ENCODE data around the gene APLP2.

DNA sequence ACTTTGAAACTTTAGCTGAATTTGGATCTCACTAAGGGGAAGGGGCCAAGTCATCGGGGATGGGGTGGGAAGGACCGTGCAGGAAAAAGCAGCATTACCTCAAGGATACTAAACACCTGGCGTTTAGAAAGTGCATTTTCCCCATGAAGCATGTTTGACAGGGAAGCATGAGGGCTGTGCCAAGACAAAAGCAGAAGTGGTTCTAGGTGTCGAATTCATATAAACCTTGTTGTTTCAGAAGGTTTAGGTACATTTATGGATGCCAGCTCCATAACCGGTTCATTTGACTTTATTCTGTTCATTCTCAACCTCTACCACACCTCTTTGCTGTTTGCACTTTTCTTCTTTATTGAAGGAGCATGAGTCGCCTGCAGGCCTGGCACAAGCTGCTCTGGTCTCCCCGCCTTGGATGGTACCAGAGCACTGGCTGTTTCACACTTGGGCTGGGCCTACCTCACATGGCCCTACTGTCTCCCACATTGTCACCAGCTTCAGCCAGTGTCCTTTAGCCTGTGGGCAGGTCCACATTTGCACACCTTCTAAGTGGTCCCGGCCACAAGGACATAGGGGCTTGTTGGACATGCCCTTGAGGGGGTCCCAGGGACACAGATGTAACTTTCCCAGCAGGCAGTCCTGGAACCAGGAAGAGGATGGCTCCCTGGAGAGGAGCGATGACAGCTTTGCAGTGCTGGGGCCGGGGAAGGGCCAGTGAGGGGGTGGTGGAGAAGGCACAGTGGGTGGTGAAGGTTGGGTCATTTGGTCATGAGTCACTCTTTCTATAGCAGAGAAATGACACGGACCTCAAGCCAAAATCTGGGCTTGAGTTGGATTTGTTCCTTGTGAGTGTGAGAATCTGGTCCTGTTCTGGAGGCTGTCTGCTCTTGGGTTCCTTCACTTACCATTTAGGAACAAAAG, 86.7 kb downstream of the APLP2 start:
- TF ChIP-seq POLR2A (IDR thresholded peaks at IDR 0.05; ENCODE audit: borderline replicate concordance, extremely low read depth, insufficient read depth, insufficient read length) (no peak), EZH2 (IDR thresholded peaks at IDR 0.05) (no peak), SP1 (IDR thresholded peaks at IDR 0.05; ENCODE audit: low read depth) (0 out of 2 replicates have a peak, but pooled peaks have one; percentile 30), RAD21 (IDR thresholded peaks at IDR 0.05; ENCODE audit: low read depth) (no peak), SRF (IDR thresholded peaks at IDR 0.05; ENCODE audit: low read depth) (no peak)
- TF ChIP-seq, protein P1, sequence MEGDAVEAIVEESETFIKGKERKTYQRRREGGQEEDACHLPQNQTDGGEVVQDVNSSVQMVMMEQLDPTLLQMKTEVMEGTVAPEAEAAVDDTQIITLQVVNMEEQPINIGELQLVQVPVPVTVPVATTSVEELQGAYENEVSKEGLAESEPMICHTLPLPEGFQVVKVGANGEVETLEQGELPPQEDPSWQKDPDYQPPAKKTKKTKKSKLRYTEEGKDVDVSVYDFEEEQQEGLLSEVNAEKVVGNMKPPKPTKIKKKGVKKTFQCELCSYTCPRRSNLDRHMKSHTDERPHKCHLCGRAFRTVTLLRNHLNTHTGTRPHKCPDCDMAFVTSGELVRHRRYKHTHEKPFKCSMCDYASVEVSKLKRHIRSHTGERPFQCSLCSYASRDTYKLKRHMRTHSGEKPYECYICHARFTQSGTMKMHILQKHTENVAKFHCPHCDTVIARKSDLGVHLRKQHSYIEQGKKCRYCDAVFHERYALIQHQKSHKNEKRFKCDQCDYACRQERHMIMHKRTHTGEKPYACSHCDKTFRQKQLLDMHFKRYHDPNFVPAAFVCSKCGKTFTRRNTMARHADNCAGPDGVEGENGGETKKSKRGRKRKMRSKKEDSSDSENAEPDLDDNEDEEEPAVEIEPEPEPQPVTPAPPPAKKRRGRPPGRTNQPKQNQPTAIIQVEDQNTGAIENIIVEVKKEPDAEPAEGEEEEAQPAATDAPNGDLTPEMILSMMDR (IDR thresholded peaks at IDR 0.05 in 2 of 3, conservative IDR thresholded peaks at IDR 0.05 in 1 of 3; ENCODE audit: borderline replicate concordance in 1 of 3, insufficient read depth in 1 of 3, low read depth in 2 of 3, low read length in 2 of 3): no peak
